DMS53 treated with DMSO at 0.1 percent for 48 hours (cell line): Measurements from ENCODE around the gene PRKCA.
A peak's percentile ranks its signal among the peaks of the same experiment; 100 is the strongest.
"Not testable (repeated sequence)": the region's sequence is repeated elsewhere in the genome, so short reads cannot be mapped to it uniquely, and the experiment has no call there.

ENCODE experiments used
- DNase-seq: peaks from one replicate; lab custom pipeline; 2025; ENCODE audit not compliant: unreplicated experiment; lab: John Stamatoyannopoulos, UW

Gene PRKCA

DNA sequence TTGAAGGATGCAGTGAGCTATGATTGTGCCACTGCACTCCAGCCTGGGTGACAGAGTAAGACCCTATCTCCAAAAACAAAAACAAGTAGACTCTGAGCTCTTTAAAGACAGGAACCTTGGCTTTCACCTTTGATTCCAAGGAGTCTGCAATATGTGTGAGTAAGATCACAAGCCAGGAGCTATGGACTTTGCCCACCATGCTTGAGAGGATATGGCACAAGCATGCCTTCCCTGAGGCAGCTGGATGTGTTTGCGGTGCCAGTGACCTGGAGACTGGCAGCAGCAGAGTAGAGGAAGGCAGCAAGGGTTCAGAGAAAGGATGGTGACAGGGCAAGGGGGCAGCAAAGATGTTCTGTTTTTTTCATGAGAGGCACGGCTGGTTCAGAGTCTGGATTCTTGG lies 14.5 kb upstream of the PRKCA start:
- no peak for DNase-seq

DNA sequence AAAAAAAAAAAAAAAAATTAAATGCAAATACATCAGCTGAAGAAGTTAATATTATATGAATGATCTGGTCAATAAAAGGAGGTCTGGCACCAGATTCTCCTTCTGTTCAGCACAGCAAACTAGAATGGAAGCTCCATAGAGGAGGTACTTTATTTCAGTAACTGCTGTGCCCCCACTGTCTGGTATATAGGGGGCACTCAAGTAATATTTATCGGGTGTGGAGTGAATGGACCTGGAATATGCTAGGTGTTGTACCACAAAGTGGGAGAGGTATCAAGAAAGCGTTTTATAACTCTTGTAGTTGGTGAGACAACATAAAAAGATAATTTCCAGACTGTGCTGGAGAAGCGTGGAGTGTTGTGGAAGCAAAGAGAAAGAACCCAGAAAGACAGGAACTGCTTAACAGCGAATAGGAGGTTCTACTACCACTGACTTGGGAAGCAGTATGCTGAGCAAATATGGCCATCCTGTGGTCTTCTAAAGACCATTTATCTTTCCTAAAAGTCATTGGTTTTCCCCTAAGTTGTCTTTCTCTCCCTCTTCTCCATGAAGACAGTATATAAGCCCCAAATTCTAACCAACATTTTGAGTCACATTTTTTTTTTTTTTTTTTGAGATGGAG lies 12.2 kb upstream of the PRKCA start:
- no peak for DNase-seq

DNA sequence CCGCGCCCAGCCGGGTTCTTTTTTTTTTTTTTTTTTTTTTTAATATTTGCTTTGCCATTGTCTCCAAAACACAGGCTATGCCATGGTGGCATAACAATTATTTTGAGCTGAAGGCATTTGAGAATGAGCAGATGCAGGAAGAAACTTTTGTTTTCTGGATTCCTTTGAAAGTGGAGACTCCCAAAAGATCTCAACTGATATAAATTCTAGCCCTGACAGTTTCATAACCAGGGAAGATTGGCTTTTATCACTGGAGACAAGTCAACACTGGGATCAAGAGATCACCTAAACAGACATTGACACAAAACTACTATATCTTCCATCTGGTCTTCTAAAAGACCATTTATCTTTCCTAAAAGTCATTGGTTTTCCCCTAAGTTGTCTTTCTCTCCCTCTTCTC lies 10.1 kb upstream of the PRKCA start:
- no peak for DNase-seq

DNA sequence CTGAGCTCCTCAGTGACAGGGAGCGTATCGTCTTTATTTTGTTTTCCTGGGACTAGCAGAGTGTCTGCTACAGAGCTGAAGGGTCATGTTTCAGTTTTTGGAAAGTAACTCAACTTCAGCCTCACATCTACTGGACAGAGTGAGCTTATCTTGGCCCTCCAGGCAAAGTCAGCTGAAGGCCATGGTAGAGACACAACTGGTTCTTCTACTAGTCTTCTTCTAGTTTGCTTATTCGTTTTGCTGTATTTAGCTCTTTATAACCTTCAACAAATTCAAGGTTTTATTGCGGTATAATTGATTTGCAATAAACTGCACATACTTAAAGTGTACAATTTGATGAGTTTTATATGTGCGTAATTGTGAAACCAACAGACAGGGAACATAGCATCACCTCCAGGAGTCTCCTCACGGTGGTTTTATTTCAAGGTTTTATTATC lies 6.1 kb upstream of the PRKCA start:
- no peak for DNase-seq

DNA sequence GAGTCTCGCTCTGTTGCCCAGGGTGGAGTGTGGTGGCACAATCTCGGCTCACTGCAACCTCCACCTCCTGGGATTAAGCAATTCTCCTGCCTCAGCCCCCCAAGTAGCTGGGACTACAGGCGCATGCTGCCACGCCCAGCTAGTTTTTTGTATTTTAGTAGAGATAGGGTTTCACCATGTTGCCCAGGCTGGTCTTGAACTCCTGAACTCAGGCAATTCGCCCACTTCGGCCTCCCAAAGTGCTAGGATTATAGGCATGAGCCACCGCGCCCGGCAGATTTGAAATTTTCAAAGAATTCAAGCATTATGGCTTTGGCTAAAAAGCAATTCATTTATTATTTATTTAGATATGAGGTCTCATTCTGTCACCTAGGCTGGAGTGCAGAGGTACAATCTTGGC lies 5.0 kb upstream of the PRKCA start:
- DNase-seq, result not testable (repeated sequence)

DNA sequence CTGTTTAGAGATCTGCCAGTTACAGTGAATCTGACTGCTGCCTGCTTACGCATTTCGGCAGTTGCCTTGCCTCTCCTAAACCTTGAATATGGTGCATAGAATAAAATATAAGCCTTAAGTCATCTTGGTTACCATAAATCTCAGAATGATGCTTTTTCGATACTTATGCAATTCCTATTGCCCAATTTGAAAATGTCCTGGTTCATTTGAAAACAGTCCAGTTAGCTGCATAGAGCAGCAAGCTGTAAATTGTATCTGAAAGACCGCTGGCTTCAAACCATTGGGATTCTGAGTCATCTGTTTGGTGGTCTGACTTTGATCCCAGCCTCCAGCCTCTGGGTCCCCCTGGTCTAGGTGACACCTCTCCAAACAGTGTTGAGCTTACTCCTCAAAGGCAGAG lies 2.7 kb upstream of the PRKCA start:
- no peak for DNase-seq

DNA sequence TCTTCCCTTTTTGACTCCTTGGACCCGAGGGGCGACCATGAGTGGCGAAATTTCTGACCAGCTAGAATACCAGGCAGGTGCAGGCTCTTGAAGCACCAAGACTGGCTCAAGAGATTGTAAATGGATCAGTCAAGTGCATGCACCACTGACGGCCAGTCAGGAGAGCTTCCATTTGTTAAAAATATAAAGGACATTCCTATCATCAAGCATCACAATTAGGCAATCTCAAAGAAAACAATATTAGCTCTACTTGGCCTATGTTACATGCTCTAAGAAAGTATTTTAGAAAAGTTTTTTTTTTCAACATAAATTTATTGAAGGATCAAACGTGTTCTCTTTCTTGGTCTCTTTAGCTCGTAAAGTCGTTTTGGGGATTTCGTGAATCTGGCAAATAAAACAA lies 1.5 kb upstream of the PRKCA start:
- DNase-seq, result no peak

DNA sequence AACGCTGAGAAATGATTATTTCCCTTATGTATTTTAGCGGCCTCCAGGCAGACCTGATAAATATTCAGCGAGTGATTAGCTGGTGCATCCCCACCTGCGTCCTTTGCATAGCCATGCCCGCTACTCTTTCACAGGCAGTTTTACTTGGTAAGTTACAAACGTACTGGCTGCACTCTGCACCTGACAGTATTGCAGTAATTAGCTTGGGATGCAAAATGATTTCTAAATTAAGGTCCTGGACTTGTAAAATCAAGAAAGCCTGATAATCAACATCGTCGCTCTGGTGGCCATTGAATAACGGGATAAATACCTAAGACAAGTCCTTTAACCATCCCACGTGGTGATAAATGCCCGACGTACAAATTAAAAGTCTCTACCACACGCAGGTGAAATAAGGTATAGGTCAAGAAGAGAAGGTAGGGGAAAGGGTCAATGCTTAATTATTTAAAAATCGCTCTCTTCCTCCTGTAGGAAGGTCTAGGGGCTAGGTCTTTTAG lies 998 bp upstream of the PRKCA start:
- no peak for DNase-seq

DNA sequence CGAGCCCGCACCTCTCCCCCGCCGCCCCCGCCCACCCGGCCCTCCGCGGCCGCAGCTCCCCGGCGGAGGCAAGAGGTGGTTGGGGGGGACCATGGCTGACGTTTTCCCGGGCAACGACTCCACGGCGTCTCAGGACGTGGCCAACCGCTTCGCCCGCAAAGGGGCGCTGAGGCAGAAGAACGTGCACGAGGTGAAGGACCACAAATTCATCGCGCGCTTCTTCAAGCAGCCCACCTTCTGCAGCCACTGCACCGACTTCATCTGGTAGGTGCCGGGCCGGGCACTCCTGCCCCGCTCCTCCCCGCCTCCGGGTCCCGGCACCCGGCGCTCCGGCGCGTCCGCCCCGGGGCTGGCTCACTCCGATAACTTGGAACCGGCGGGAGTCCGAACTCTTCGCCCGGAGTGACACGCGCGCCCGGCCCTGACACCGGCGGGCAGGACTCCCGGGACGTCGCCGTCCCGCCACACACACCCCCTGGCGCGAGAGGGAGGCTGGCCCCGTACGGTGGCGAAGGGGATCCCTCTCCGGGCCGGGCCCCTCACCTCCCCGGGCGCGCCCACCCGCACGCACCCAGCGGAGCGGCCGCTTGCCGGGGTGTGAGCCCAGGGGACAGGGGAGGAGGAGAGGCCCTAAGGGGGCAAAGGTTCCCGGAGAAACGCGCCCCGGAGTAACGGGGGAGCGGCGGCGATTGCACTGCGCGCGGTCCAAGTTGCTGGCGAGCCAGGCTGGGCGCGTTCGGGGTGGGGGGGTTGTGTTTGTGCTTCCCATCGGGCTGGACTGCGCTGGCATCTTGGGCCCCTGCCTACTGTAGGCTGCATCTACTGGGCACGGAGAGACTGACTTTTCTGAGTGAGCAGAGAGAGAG lies 581 bp downstream of the PRKCA start:
- DNase-seq, result peak; percentile 33

DNA sequence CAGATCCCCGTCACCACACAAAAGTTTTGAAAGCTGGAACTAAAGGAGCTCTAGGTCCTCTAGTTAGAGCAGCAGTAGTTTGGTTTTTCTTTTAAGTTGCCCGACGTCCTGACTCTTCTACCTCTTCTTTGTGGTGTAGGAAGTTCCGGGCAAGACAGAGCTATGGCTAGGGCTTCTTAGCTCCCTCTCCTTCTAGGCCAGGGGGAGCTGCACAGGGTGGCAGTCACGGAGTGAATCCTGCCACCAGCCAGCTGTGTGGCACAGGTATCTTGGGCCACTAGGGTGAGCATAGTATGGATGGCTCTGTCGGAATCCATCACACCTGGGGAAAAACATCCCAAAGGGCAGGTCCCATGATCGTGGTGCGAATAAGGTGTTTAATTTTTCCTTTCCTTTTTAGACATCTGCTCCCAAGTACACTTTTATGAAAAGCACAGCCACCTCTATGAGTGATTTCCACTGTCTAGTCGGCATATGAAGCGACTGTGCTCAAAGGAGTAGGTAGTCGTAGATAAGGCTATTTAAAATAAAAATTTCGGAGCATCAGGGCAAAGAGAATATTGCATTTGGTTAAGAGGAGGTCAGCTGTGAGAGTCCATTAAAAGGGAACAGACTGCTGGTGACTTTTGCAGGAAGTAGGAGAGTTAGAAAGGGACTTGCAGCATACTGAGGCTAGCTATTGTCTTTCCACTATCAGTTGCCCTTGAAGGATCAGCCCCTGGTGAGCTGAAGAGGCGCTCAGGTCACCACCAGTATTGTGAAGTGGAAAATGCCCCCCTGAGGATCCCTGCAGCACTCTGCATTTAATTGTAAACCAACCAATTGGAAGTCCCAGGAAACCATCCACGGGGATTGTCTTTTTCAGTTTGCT lies 2.1 kb downstream of the PRKCA start:
- peak; percentile 52 for DNase-seq

DNA sequence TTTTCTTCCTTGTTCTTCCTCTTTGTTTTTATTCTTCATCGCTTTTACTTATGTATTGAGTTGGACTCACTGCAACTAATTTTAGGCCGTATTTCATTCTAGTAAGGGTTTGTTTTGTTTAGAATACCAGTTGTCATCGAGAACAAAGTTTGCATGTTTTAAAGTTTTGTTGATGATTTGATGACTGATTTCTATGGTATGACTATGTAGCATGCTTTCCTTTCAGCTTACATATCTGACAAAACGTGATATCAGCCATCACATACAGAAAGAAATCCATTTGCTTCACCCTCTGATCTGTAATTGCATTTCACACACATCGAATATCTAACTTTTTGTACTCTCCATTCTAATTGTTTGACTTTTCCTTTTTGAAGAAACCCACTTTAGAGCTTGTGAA lies 4.0 kb downstream of the PRKCA start:
- DNase-seq, result no peak

DNA sequence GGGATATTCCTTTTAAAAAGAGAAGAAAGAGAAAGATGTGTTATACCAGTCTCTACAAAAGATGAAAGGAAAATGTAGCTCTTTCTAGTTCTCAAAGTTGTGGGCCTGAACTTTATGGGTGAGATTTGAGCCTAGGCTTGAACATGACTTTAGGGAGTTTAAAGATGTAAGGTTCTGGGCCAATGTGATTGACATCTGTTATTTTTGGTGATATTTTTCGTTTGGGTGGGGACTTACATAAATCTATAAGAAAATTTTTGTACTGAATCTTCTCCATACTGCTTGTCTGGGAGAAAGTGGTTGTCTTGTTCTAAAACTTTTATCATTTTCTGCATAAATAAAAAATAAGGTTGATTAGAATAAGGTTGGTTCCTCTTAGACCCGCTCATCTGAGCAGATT lies 4.8 kb downstream of the PRKCA start:
- DNase-seq, result no peak

DNA sequence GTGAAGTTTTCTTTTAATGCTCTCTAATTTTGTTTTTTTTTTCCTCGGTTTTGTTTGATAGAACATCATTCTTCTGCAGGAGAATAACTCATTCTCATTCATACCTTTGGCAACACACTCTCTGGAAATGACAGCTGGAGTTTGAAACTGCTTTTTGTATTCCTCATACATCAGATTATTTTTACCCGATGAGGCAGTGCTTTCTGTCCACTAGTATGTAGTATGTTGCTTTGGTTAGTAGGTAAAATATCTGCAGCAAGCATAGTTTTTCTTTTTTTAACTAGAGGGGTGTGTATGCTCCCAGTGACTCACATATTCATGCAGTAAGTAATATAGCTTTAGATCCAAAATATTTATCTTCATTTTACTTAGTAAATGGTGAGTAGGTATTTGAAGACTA lies 6.4 kb downstream of the PRKCA start:
- no peak for DNase-seq

DNA sequence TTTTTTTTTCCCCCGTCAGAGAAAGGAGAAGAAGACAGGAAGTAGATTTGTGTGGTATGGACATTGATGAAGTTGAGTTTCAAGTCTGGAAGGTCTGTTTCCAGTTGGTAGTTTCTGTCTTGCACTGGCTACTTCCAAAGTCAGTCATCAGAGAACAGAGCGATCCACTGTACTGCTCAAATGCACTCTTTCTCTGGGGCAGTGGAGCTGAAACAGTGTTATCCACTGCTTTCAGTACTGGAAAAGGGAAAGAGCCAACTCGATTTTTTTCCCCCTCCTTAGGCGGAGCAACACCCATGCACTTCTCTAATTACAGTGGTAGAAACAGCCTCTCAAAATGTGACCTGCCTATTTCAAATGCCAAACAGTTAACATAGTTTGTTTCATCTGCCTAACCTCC lies 7.4 kb downstream of the PRKCA start:
- DNase-seq, result no peak

DNA sequence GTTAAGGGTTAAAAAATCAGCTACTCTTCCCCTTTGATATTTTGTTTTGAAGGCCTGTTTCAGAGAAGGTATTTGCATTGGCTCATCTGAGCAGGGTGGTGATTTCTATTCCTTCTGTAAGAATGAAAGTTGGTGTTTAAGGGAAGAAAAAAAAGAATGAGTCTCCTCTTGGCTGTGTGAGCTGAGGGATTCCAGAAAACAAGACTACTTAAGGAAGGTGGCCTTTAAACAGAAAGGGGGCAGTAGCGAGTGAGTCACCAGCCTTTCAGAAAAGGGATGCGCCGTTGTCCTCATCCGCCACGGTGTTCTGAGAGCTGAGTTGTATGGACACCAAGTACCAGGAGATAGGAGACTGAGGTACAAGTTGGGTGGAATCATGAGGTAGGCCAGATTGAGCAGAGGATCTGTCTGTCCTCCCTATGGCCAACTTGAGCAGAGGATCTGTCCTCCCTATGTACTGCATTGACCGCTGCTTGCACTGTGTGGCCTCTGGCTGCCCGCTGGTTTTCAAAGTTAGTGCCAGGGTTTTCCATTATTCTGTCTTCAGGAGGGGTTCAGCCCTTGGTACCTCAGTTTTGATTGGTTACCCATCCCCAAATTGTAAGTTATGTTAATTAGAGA lies 8.2 kb downstream of the PRKCA start:
- no peak for DNase-seq

DNA sequence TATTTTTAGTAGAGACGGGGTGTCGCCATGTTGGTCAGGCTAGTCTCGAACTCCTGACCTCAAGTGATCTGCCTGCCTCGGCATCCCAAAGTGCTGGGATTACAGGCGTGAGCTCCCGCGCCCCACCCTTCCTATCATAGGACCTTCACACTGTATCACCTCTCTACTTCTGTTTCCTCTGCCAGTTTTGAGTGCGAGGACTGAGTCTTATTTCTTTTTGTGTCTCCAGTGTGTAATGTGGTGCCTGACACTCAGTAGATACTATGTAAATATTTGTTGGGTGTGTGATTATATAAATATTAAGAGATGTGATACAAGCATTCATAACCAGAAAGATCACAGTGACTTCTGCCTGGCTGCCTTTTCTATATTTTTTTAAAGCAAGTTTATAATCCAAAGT lies 10.5 kb downstream of the PRKCA start:
- DNase-seq, result peak; percentile 47

DNA sequence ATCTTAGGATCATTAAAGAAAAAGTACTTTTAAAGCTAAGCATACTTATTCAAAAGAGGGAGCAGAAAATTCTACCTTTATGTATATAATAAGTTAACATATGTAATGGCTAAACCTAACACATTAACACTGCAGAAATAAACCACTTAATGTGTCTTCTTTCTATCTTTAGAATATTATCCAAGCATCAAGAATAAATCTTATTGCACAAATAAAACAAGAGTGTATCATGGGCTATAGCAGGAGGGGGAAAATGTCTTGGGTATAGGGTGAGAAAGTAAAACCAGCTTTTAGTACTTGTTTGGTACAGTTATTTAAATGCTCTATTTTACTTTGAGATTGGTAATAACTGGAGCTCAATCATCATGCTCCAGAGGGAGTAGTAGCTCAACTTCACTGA lies 10.9 kb downstream of the PRKCA start:
- no peak for DNase-seq

DNA sequence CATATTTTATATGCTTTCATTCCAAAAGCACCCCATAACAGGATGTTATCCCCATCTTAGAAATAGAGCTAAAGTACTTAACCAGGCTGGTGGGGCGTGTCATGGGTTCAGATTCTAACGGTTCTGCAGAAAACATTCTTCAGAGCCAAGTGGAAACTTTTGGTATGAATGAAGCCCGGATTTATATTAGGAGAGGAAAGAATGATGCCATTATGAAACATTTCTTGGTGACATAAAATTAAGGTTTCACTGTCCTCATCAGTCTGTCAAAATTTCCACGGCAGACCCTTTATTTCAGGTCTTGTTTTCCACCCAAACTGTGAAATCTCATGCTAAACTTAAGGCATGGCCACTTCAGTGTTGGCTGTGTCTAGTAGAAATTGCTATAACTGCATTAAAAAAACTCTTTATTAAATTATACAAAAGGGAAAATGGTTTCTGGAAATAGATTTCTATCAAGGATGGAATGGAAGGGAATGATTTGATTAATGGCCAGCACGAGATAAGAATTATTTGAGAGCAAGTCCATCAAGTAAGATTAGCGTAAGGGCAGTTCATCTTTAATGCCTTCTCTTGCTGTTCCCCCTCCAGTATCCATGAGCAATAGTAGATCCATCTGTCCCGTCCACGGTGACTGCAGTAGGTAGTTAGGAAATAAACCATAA lies 11.7 kb downstream of the PRKCA start:
- DNase-seq, result no peak

DNA sequence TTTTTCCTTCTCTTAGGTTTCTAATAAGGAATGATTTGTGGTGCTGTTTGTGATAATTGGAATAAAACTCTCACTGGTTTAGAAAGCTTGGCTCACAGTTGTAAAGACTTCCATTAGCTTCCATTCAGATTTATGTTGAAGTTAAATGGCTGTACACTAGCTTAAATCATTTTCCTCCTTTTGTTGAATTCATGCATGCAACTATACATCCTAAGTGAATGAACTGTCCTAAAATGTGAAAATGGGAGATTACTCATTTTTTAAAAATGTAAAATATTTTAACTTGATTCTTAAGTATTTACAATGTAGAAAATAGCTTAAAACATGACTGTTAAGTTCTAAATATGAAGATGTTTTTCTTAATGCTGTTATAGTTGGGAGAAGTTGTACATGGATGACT lies 15.2 kb downstream of the PRKCA start:
- DNase-seq, result no peak

DNA sequence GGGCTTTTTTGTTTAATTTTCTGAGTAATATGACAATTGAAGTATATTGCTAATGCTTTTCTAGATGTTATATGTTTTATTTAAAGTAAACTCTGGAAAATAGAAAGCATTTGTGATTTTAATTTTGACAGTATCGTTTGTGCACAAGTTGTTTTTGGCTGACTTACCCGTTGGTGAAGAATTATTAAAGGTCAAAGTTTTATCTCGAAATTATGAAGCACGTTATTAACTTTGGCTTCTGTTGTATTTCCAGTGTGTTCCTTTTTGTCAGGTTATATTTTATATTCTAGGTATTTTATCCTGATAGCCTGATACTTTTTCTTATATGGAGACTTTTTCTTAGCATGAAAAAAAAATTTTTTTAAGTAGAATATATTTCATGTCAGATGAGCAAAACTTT lies 16.8 kb downstream of the PRKCA start:
- no peak for DNase-seq

DNA sequence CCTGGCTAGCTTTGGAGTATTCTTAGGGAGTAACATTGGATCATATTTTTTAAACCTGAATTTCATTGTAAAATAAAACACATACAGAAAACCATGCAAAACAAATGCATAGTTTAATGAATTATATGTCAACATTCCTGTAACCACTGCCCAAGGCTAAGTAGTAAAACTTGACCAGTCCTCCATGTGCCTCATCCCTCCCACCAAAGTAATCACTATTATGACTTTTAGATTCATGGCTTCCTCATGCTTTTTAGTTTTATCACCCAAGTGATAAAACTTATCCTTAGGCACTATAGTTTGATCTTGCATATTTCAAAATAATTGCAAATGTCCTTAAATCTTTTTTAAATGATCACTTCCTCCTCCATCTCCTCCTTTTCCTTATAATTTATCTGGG lies 20.4 kb downstream of the PRKCA start:
- no peak for DNase-seq
